PC-3 (cell line): Measurements from ENCODE around the gene LMAN1. TPM values are rescaled to one million over a fixed set of nuclear protein-coding genes. Genes with fewer than 3 reads are reported as not detected.

ENCODE experiments used
- ATAC-seq: fragments of 200-7000 bp; cut with Tn5 transposase; 2 replicates; pipeline ENCODE4 v1.9.1; 2020; ENCODE audit warnings: mild to moderate bottlenecking, moderate library complexity
- BruUV-seq: library from RNA; stranded (reverse); fragments of 400-500 nt; replicated peaks from 2 replicates; lab custom pipeline; 2021; lab: Mats Ljungman, UMichigan
- CTCF ChIA-PET: fragments of 300-600 bp; sonication (Branson Sonifier 250); formaldehyde crosslinking; loops from one replicate; lab custom pipeline; 2022; ENCODE audit warnings: antibody characterized with exemption; lab: Charles Lee
- POLR2A ChIA-PET: fragments of 300-600 bp; sonication (Branson Sonifier 250); formaldehyde crosslinking; loops from one replicate; lab custom pipeline; 2022; ENCODE audit warnings: antibody characterized with exemption; ENCODE audit not compliant: unreplicated experiment; lab: Charles Lee
- DNase-seq: peaks from one replicate; pipeline ENCODE4 v3.0.0-alpha.2; 2015
- H2AFZ ChIP-seq: fragments of 300-600 bp; sonication (generic); 2 replicates; pipeline ENCODE4 v1.6.0; 2016; ENCODE audit warnings: antibody characterized with exemption, low read length
- H3F3A ChIP-seq: fragments of 300-600 bp; sonication (generic); one replicate; pipeline ENCODE4 v1.6.0; 2017; ENCODE audit warnings: antibody characterized with exemption, low read length, control low read depth, mild to moderate bottlenecking; ENCODE audit not compliant: unreplicated experiment
- H3K27ac ChIP-seq: fragments of 300-600 bp; sonication (generic); 2 replicates; pipeline ENCODE4 v1.5.1; 2016; ENCODE audit warnings: mild to moderate bottlenecking, low read length
- H3K27me3 ChIP-seq: fragments of 300-600 bp; sonication (generic); 2 replicates; pipeline ENCODE4 v1.6.1; 2016; ENCODE audit warnings: low read length, mixed read lengths
- H3K36me3 ChIP-seq: fragments of 300-600 bp; sonication (generic); 2 replicates; pipeline ENCODE4 v1.6.1; 2016; ENCODE audit warnings: low read depth, mixed run types, low read length, mixed read lengths
- H3K4me1 ChIP-seq: fragments of 300-600 bp; sonication (generic); 2 replicates; pipeline ENCODE4 v1.5.1; 2016; ENCODE audit warnings: low read length; ENCODE audit not compliant: insufficient read depth
- H3K4me2 ChIP-seq: fragments of 300-600 bp; sonication (generic); 2 replicates; pipeline ENCODE4 v1.6.0; 2016; ENCODE audit warnings: low read length
- H3K4me3 ChIP-seq: fragments of 300-600 bp; sonication (generic); 2 replicates; pipeline ENCODE4 v1.5.1; 2016; ENCODE audit warnings: mild to moderate bottlenecking, low read length, mixed read lengths
- H3K79me2 ChIP-seq: fragments of 300-600 bp; sonication (generic); 2 replicates; pipeline ENCODE4 v1.6.1; 2017; ENCODE audit warnings: low read length, mixed read lengths
- H3K9ac ChIP-seq: fragments of 300-600 bp; sonication (generic); 2 replicates; pipeline ENCODE4 v1.6.0; 2016; ENCODE audit warnings: mild to moderate bottlenecking, low read length
- H3K9me2 ChIP-seq: fragments of 300-600 bp; sonication (generic); replicated peaks from 2 replicates; pipeline ENCODE4 v1.6.1; 2016; ENCODE audit warnings: mixed run types, low read length, mixed read lengths
- H3K9me3 ChIP-seq: fragments of 300-600 bp; sonication (generic); 2 replicates; pipeline ENCODE4 v1.6.1; 2016; ENCODE audit warnings: low read length, mixed read lengths
- H4K20me1 ChIP-seq: fragments of 300-600 bp; sonication (generic); 2 replicates; pipeline ENCODE4 v1.6.1; 2016; ENCODE audit warnings: low read length, mixed read lengths
- CTCF ChIP-seq: fragments of 300-600 bp; sonication (generic); conservative IDR thresholded peaks from 2 replicates; pipeline ENCODE4 v1.5.1; 2017; ENCODE audit warnings: antibody characterized with exemption, low read depth, mild to moderate bottlenecking, low read length
- EZH2 ChIP-seq: fragments of 300-600 bp; sonication (generic); IDR thresholded peaks from one replicate; pipeline ENCODE4 v1.6.1; 2017; ENCODE audit warnings: antibody characterized with exemption, mild to moderate bottlenecking, low read length; ENCODE audit not compliant: unreplicated experiment
- EZH2phosphoT487 ChIP-seq: fragments of 300-600 bp; sonication (generic); IDR thresholded peaks from 2 replicates; pipeline ENCODE4 v1.6.1; 2018; ENCODE audit warnings: mild to moderate bottlenecking, antibody characterized with exemption, low read length, borderline replicate concordance
- intact Hi-C: fragments of 100-400 bp; cut with micrococcal nuclease; formaldehyde crosslinking; loops from 2 replicates; pipeline ENCODE4 v1.9.0; 2023
- total RNA-seq: library from RNA; depleted of rRNA; stranded (reverse); fragments of >200 nt; gene quantifications from 2 replicates; pipeline ENCODE4 v1.2.3, GENCODE V29; 2014

Gene LMAN1
- total RNA-seq, 1 experiment from 2014 or later, result 126 TPM

GRCh38 chr18:59343926-59344325 lies 15.1 kb downstream of the LMAN1 start:
- Histone ChIP-seq H3K9ac (no peak overlapping the region), H2AFZ (no peak overlapping the region), H3K9me2 (no peaks in the 10 kb centered on the region), H3K4me1 (no peaks in the 10 kb centered on the region; the same call in 1 of the 2 replicates), H3K79me2 (peaks cover 37% of the 10 kb centered on the region), H3K27me3 (no peaks in the 10 kb centered on the region), H3K36me3 (peaks cover 88% of the 10 kb centered on the region), H3K9me3 (no peaks in the 10 kb centered on the region), H3K4me2 (no peak overlapping the region), H3F3A (no peaks in the 10 kb centered on the region), H4K20me1 (peaks cover 16% of the 10 kb centered on the region), H3K27ac (no peak overlapping the region), H3K4me3 (no peak overlapping the region)
- ChIA-PET POLR2A (no interaction called here), CTCF (no interaction called here)
- no peak for ATAC-seq
- TF ChIP-seq CTCF (no peak), EZH2phosphoT487 (no peak), EZH2 (no peak)
- DNase-seq, result no peak
- BruUV-seq, result no TSS peak
- intact Hi-C loops, result no loop called here

- DNase-seq, result no peak
- Histone ChIP-seq H3K9me2 (no peaks in the 10 kb centered on the region), H3K79me2 (peaks cover 37% of the 10 kb centered on the region), H2AFZ (no peak overlapping the region), H3K4me1 (no peaks in the 10 kb centered on the region; the same call in 1 of the 2 replicates), H4K20me1 (peaks cover 16% of the 10 kb centered on the region), H3K27me3 (no peaks in the 10 kb centered on the region), H3K9me3 (no peaks in the 10 kb centered on the region), H3K27ac (no peak overlapping the region), H3K4me3 (no peak overlapping the region), H3K4me2 (no peak overlapping the region), H3K9ac (no peak overlapping the region), H3K36me3 (peaks cover 84% of the 10 kb centered on the region), H3F3A (no peaks in the 10 kb centered on the region)
- ChIA-PET POLR2A (no interaction called here), CTCF (no interaction called here)
- intact Hi-C loops, result no loop called here
- BruUV-seq, result no TSS peak
- TF ChIP-seq CTCF (no peak), EZH2 (no peak), EZH2phosphoT487 (no peak)
- no peak for ATAC-seq
These were observed 18.2 kb downstream of the LMAN1 start for GRCh38 chr18:59340817-59341216.

GRCh38 chr18:59340312-59340711 lies 18.8 kb downstream of the LMAN1 start:
- H2AFZ ChIP-seq, result no peak overlapping the region
- H3K79me2 ChIP-seq, result peaks cover 37% of the 10 kb centered on the region
- peaks cover 82% of the 10 kb centered on the region for H3K36me3 ChIP-seq
- H3K9me3 ChIP-seq, result no peaks in the 10 kb centered on the region
- no peak for ATAC-seq
- DNase-seq, result no peak
- BruUV-seq, result no TSS peak
- H4K20me1 ChIP-seq, result peaks cover 16% of the 10 kb centered on the region
- no peaks in the 10 kb centered on the region; the same call in 1 of the 2 replicates for H3K4me1 ChIP-seq
- TF ChIP-seq EZH2phosphoT487 (no peak), EZH2 (no peak), CTCF (no peak)
- no peak overlapping the region for H3K4me3 ChIP-seq
- no peak overlapping the region for H3K27ac ChIP-seq
- CTCF ChIA-PET, result no interaction called here
- no peak overlapping the region for H3K9ac ChIP-seq
- intact Hi-C loops, result no loop called here
- H3K4me2 ChIP-seq, result no peak overlapping the region
- H3K27me3 ChIP-seq, result no peaks in the 10 kb centered on the region
- POLR2A ChIA-PET, result no interaction called here
- no peaks in the 10 kb centered on the region for H3K9me2 ChIP-seq
- H3F3A ChIP-seq, result no peaks in the 10 kb centered on the region
